HFFc6 (cell line): ENCODE data around the gene TENM4. TPM values are rescaled to one million over a fixed set of nuclear protein-coding genes. Genes with fewer than 3 reads are reported as not detected.

ENCODE experiments used
- DNase-seq: peaks from one replicate; pipeline ENCODE4 v3.0.0-alpha.2; 2018
- H3K27ac Mint-ChIP-seq: 2 replicates; pipeline ENCODE4 v1.8.0; 2020; ENCODE audit warnings: mild to moderate bottlenecking, mixed read lengths
- H3K27me3 Mint-ChIP-seq: 2 replicates; pipeline ENCODE4 v1.8.0; 2021; ENCODE audit warnings: mild to moderate bottlenecking, moderate library complexity, mixed read lengths; ENCODE audit not compliant: insufficient read depth
- H3K36me3 Mint-ChIP-seq: 2 replicates; pipeline ENCODE4 v1.8.0; 2021; ENCODE audit warnings: low read depth, mixed read lengths
- H3K4me1 Mint-ChIP-seq: 2 replicates; pipeline ENCODE4 v1.8.0; 2020; ENCODE audit warnings: low read depth, mixed read lengths
- H3K4me3 Mint-ChIP-seq: 2 replicates; pipeline ENCODE4 v1.8.0; 2020; ENCODE audit warnings: mild to moderate bottlenecking, moderate library complexity, mixed read lengths
- H3K9me3 Mint-ChIP-seq: 2 replicates; pipeline ENCODE4 v1.8.0; 2020; ENCODE audit warnings: mild to moderate bottlenecking, mixed read lengths
- CTCF ChIP-seq: fragments of 200-600 bp; sonication (generic); IDR thresholded peaks from 2 replicates; pipeline ENCODE4 v1.5.0; 2021; ENCODE audit warnings: antibody characterized with exemption, mild to moderate bottlenecking
- total RNA-seq, 6 experiments: library from RNA; stranded (reverse); fragmentation: NEBNext Ultra II Directional; extraction: Animal tissue kit (Norgen Biotek cat#: 25700); gene quantifications; 2 replicates in 1 of 6; 3 replicates in 5 of 6; pipeline ENCODE4 v1.2.3, GENCODE V29; 2021

Gene TENM4
- total RNA-seq, 6 experiments from 2014 or later = 20.9 to 45.5 (median 26.5) TPM

GRCh38 chr11:78818201-78818600 is 622.6 kb downstream of the TENM4 start:
- no peaks in the 10 kb centered on the region for H3K27me3 Mint-ChIP-seq
- TF ChIP-seq CTCF = no peak

DNA sequence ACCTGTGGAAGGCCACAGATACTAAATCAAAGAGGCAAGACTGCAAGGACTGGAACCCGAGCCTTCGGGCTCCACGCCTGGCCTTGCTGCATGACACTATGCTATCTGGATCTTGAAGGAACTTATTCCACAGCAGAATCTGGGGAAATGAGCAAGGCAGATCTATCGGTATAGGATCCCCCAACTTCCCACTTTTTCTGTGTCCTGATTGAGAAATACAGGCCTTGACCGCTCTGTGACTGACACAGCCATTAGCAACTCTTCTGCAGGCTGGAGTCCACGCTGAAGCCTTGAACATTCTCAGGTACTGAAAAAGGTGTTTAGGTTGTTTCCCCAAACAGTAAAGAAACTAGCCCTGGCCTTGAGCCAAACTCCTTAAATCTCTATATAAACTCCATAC is 625.0 kb downstream of the TENM4 start:
- no peak for TF ChIP-seq CTCF
- peaks cover 7% of the 10 kb centered on the region; the same call in 1 of the 2 replicates for H3K36me3 Mint-ChIP-seq
- DNase-seq = no peak
- no peak overlapping the region for H3K4me3 Mint-ChIP-seq
- no peak overlapping the region for H3K27ac Mint-ChIP-seq
- no peaks in the 10 kb centered on the region; the same call in 1 of the 2 replicates for H3K27me3 Mint-ChIP-seq
- H3K4me1 Mint-ChIP-seq = peaks cover 13% of the 10 kb centered on the region
- no peaks in the 10 kb centered on the region for H3K9me3 Mint-ChIP-seq

More at GRCh38 chr11:78818201-78818600, 622.6 kb downstream of the TENM4 start:
- H3K27ac Mint-ChIP-seq = no peak overlapping the region
- H3K4me3 Mint-ChIP-seq = no peak overlapping the region
- H3K4me1 Mint-ChIP-seq = peaks cover 16% of the 10 kb centered on the region
- DNase-seq = no peak
- H3K36me3 Mint-ChIP-seq = 0 out of 2 replicates have a peak, but pooled peaks cover 3% of the 10 kb centered on the region
- H3K9me3 Mint-ChIP-seq = no peaks in the 10 kb centered on the region

- Mint-ChIP-seq H3K4me1 (peaks cover 42% of the 10 kb centered on the region), H3K27ac (no peak overlapping the region; the same call in 1 of the 2 replicates)
- no peak for TF ChIP-seq CTCF
These were observed 628.1 kb downstream of the TENM4 start for GRCh38 chr11:78812513-78813293.

DNA sequence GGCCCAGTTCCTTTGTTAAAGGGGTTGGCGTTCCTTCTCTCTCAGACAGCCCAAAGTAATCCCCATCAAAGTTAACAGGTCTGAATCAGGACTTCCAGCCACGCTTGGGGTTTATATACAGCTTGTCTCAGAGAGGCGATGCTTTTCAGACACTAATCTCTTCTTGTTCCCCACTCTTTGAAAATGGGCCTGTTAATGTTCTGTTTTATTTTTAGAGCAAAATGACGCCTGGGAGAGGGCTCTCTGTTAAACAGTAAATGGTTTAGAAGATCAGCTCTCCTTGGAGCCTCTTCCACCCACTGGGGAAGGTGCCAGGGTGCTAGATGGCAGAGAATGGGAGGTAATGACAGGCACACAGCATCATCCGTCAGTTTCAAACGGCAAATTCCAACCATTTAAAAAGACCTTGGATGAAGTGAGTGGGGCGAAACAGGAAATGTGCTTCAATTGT is 630.2 kb downstream of the TENM4 start:
- DNase-seq = no peak
- Mint-ChIP-seq H3K27me3 (no peaks in the 10 kb centered on the region; the same call in 1 of the 2 replicates), H3K9me3 (no peaks in the 10 kb centered on the region), H3K4me3 (peak overlapping the region; percentile 67), H3K36me3 (peaks cover 7% of the 10 kb centered on the region; the same call in 1 of the 2 replicates), H3K27ac (peak overlapping the region; percentile 96), H3K4me1 (peaks cover 49% of the 10 kb centered on the region)
- no peak for TF ChIP-seq CTCF

More at GRCh38 chr11:78812513-78813293, 628.1 kb downstream of the TENM4 start:
- no peak for DNase-seq
- no peaks in the 10 kb centered on the region for H3K9me3 Mint-ChIP-seq
- H3K4me3 Mint-ChIP-seq = no peak overlapping the region
- peaks cover 7% of the 10 kb centered on the region; the same call in 1 of the 2 replicates for H3K36me3 Mint-ChIP-seq
- no peaks in the 10 kb centered on the region; the same call in 1 of the 2 replicates for H3K27me3 Mint-ChIP-seq

DNA sequence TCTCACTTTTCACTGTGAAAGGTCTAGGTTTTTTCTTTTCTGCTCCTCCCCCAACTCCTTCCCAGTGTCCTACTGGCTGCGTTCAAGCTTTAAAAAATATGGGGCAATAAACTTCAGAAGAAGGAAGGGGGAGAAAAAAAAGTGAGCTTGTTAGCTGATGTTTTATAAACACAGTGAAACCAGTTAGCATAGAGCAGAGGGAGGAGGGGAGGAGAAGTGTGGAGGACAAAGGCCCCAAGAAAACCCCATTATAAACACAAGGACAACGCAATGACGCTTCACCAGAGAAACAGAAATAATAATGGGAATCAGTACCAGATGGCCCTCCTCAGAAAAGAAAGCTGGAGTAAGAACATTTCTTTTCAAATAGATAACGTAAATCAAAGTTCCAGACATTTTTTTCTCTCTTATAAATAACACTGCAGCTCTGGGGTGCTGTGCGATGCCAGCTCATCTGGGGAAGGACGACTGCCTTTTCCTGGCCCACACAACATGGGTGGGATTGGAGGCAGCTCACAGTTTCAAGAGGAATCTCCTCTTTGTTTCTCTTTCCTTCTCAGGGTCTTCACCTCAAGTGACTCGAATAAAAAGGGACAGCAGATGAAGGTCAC is 630.8 kb downstream of the TENM4 start:
- Mint-ChIP-seq H3K27me3 (no peaks in the 10 kb centered on the region; the same call in 1 of the 2 replicates), H3K4me1 (peaks cover 49% of the 10 kb centered on the region), H3K4me3 (peak overlapping the region; percentile 67), H3K36me3 (peaks cover 7% of the 10 kb centered on the region; the same call in 1 of the 2 replicates), H3K9me3 (no peaks in the 10 kb centered on the region), H3K27ac (peak overlapping the region; percentile 96)
- no peak for TF ChIP-seq CTCF
- DNase-seq = peak; percentile 33
